HG03378 (cell line): Measurements from ENCODE around the gene GGA1.

ENCODE experiments used
- ATAC-seq: cut with Tn5 transposase; IDR thresholded peaks from one replicate; pipeline ENCODE4 v1.9.1; 2021; ENCODE audit warnings: mild to moderate bottlenecking, moderate library complexity; ENCODE audit not compliant: unreplicated experiment

GGA1 gene

GRCh38 chr22:37627121-37627520 is 18.5 kb downstream of the GGA1 start:
- no peak for ATAC-seq

DNA sequence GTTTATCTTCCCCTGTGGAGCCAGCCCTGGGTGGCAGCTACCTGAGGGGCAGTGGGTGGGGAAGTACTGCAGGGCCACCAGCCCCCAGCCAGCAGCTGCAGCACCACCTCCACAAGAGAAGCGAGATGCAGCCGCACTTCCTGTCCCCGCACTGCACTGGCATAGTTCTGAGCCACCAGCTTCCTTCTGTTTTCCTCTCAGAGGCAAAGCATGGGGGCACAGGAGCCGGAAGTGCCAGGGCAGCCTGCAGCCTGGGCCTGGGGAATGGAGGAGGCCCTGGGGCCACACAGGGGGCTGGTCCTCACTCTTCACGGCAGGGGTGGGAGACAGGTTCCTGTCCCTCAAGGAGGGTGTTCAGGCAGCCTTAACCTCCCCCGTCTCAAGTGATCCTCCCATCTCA is 18.9 kb downstream of the GGA1 start:
- no peak for ATAC-seq

GRCh38 chr22:37628830-37629229 is 20.2 kb downstream of the GGA1 start:
- no peak for ATAC-seq

- no peak for ATAC-seq
Observed at GRCh38 chr22:37629928-37630327, 21.3 kb downstream of the GGA1 start.

- ATAC-seq, result no peak
Observed at GRCh38 chr22:37630839-37631435, 22.3 kb downstream of the GGA1 start.

GRCh38 chr22:37631448-37632173 is 23.0 kb downstream of the GGA1 start:
- ATAC-seq, result no peak

- peak; percentile 11 for ATAC-seq
Observed at GRCh38 chr22:37632174-37633088, 23.8 kb downstream of the GGA1 start.

DNA sequence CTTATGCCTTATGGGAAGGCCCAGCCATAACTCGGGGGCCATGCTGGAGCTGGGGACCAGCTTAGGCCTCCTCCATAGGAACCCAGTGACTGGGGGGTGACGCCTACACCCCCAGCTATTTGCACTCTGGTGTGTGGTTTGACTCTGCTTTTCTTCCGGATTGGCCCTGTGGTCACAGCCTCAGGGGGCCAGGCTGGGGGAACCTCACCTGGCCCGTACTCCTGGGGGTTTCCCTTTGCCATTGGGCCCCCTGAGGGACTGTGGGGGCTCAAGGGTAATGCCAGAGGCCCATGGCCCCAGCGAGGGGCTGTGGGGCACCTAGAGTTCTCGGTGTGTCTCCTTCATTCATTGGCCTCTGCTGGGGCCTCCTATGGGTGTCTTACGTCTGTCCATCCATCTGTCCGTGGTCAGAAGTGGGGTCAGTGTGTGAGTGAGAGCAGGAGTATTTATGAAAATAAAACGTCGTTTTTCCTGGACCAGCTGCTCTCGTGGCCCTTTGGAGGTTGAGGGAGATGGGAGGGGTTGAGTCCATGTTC is 24.5 kb downstream of the GGA1 start:
- peak; percentile 58 for ATAC-seq

DNA sequence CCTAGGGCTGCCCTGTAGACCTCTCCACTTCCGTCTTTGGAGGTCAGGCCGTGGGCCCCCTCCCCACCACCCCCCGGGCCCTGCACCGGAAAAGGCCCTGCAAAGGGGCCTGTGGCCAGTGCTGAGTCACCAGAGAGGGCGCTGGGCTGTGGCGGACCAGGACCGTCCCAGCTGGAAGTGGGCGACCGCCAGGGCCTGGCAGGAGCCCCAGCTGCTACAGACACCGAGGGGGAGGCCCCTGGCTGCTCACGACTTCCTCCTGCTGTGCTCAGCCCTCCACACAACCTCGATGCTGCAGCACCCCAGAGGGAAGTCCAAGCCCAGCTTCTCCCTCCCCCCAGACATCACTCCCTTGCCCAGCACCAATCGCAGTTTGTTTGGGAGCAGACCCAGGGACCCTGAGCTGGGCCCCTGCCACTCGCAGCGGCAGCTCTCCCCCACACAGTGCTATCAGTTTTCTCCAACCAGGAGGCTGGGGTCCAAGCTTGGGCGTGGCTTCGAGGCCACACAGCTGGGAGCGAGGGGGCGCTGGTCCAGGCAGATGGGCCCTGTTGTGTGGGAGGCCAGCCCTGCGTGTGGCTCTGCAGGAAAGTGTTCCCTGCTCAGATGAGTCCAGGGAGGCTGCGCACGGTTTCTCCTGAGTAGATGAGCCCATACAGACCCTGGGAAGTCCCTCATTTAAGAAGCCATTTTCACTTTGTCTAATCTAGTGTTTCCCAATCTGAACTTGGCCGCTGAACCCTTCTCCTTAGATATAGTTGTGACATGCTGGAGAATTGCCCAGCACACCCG is 25.2 kb downstream of the GGA1 start:
- peak; percentile 25 for ATAC-seq

- no peak for ATAC-seq
Observed at GRCh38 chr22:37634417-37634924, 25.8 kb downstream of the GGA1 start.

DNA sequence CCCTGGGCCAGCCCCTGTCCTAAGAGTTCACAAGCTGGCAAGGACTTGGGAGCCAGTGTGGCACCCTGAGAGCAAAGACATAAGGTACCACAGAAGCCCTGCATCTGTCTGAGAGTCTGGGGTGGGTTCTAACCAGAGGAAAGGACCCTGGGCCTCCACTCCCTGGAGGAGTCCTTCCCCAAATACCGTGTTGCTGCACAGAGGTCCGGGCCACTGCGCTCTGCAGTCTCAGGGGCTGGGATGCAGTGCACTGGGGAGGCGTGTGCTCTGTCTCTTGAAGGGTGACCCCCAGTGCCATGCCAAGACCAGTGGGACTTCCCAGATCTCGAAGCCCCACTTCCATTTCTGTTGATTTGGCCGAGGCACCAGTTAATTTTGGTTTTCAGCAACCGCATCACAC is 26.5 kb downstream of the GGA1 start:
- no peak for ATAC-seq

DNA sequence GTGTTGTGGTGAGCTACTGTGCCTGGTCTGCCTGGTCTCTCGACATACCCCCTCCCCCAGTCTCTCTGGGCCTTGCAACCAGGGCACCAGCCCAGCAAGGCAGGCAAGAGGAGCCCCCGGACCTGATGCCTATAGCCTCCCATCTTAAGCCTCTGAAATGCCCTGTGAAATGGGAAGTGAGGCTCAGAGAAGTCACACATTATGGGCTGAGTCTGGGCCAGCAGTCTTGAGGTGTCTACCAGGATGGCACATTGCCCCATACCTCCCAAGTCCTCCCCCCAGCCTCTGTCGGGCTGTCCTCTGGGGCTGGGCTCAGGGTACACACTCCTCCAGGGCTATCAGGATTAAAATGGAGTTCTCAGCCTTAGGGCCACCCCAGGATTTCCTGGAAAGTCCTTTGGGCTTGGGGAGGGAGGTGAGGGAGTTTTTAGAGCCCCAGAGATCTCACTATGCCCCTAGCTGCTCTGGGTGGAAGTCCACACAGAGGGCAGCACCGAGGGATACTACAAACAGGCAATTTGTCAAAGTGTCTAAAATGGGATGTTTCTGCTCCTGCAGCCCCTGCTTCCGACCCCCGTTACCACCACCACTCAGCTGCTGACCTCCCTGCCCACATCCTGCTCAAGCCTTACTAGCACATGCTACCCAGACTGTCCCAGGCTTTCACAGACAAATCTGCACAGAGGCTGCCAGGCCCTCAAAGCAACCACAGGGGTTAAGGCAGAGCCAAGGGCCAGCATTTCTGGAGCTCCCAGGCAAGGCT is 27.7 kb downstream of the GGA1 start:
- ATAC-seq, result no peak

DNA sequence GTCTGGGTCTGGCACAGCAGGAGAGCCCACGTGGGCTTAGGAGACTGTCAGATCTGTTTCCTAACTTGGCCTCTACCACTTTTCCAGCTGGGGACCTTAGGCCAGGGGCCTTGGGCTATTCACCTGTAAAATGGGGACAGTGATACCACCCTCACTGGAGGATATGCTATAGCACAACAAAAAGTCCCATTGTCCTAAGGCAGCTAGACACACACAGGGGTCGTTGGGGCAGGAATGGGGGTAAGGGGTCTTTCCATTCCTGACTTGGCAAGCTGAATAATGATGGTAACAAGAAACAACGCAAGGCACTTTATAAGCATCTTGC is 28.3 kb downstream of the GGA1 start:
- no peak for ATAC-seq

GRCh38 chr22:37638391-37639069 is 29.9 kb downstream of the GGA1 start:
- no peak for ATAC-seq

GRCh38 chr22:37639070-37639760 is 30.6 kb downstream of the GGA1 start, which contains the start of gene SH3BP1:
TSS of gene SH3BP1 (plus strand) at chr22:37639669. CDS start at chr22:37639788, 119 bp downstream.
- ATAC-seq, result no peak

GRCh38 chr22:37639771-37640590 is 31.3 kb downstream of the GGA1 start:
- no peak for ATAC-seq
